GM12801 (cell line): ENCODE data around the gene RMND5A.

ENCODE experiments used
- CTCF ChIP-seq: IDR thresholded peaks from one replicate; pipeline ENCODE4 v1.5.1; 2011; ENCODE audit warnings: control low read depth; ENCODE audit not compliant: insufficient read length; ENCODE audit errors: extremely low read depth

RMND5A gene

GRCh38 chr2:86775338-86775737, 55.2 kb downstream of the RMND5A start:
- TF ChIP-seq CTCF, result no peak

DNA sequence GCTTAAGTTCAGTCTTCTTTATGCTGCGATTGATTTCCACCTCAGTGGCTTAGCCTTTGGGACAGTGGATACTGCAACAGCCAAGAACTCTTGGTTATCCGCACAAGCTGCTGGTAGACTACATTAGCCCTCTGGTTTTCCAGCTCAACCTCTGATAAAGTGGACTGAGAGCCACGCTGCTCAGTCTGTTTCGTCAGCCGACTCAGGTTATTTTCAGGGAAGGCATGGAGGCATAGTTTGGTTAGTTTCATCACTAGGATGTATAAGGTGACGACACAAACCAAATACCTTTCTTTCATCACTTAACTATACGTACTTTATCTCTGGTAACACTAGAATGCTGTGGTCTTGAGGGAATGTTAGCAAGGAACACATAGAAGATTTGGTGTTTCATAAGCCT, 56.4 kb downstream of the RMND5A start:
- TF ChIP-seq CTCF, result no peak

DNA sequence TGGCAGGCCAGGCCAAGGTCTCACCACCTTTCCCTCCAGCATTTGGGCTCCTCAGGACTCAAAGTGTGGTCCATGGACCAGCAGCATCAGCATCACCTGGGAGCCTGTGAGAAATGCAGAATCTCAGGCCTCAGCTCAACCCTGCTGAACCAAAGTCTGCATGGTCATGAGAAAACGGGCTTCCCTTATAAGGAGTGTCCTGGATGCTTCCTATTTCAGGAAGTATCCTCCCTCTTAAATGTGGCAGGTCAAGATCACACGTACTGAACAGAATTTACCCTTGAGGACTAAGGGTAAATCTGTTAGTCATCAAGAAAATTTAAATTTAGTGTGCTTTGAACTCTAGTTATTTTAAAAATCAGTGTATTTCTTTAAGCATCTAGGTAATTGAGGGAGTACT, 58.9 kb downstream of the RMND5A start:
- TF ChIP-seq CTCF, result no peak

DNA sequence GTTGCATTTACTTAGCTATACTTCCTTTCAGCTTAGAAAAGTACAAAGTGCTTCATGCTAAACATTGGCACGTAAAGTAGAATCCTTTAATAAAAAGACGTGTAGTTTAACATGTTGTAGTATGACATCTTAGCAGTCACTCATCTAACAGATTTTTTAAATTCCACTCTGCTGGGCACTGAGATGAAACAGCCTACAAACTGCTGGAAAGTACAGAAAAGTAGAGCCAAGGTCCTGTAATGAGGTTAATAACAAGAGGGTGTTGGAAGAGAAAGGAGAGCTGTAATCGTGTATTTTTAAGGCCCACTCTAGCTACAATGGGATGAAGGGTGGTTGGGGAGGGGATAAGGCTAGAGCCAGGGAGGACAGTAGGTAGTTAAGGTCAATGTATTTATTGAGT, 59.9 kb downstream of the RMND5A start:
- no peak for TF ChIP-seq CTCF

DNA sequence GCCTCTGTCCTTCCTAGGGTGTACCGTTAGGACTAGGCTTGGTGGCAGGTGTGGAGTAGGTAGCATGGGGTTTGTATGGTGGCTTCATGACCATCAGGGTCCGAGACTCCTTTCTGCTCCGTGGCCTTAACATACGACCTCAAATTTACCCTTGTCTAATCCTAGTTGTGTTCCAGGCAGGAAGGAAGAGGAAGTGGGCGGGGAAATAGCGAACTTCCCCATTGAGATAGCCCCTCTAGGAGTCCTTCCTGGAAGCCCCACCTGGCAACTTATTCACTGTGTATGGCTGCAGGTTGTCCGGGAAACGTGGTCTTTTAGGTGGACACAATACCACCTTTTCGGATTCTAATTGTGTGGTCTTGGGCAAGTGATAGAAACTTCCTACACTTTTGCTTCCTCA, 61.3 kb downstream of the RMND5A start:
- TF ChIP-seq CTCF, result no peak

DNA sequence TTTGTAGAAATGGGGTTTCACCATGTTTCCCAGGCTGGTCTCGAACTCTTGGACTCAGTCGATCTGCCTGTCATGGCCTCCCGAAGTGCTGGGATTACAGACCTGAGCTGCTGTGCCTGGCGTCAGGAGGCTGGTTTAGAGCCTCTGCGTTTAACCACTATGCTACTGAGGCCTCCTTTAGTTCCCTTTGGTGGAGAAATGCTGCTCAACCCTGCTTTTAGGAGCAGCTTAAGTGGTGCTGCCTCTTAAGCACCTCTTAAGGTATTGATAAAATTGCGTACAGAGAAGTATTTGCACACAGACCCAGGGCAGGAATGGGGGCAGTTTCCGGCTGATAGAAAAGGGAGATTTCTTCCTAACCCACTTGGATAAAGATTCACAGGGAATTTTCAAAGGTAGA, 62.7 kb downstream of the RMND5A start:
- TF ChIP-seq CTCF, result no peak

DNA sequence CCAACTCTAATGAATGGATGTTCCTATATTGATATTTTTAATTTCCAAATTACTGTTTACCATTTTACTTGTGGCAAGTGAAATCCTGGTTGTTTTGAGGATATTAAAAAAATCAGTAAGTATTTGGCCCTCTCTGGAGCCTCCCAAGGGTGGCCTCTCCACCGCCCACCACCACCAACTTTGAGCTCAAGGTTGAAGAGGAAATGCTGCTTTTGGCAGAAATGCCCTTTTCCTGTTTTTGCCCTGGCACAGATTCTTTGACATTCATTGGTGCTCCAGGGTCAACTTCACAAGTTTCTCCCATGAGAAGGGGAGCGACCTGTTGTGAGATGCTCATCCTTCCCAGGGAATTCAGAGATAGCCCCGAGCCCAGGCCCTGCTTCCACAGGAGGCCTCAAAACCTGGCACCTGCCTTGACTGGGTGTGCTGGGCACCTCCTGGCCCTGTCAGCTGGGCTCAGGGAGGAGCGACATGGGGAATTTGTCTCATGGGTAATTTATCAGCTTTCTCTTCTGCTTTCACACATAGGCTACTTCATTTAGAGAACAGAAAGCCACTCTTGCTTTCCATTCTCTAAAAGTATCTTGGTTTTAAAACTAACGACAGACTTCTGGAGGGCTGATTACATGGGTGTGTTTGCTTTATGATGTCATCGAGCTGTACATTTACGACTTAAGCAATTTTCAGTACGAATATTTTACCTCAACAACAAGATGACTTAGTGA, 63.7 kb downstream of the RMND5A start:
- no peak for TF ChIP-seq CTCF
